KBM-7 (cell line): ENCODE measurements around the gene OR13A1.
"Not testable (repeated sequence)": the region's sequence is repeated elsewhere in the genome, so short reads cannot be mapped to it uniquely, and the experiment has no call there.

Experiments used
- DNase-seq: peaks from one replicate; pipeline ENCODE4 v3.0.0-alpha.2; 2015
- in situ Hi-C: fragments of 300-500 bp; cut with MboI; formaldehyde crosslinking; loops from 2 replicates; pipeline ENCODE4 v1.14.3; 2020; ENCODE audit warnings: low sequenced_read_pairs, low pct_unique_long_range_greater_than_20kb, mixed read lengths

Gene OR13A1

DNA sequence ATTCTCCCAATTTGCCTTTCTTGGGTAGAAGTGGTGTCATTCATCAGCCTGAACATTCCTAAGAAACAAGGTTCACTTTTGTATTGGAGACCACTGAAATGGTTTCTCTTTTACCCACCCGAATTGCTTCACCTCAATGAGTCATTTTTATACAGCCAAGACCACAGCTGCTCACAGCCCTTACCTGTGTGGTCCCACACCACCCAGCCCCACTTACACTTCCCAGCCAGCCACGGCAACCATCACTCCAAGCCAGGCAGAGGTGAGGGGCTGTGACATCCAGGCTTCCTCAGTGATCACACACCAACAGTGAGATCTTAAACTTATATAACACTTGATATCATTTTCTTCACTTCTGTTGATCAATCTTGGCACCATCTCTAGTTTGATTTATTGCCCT, 20.7 kb downstream of the OR13A1 start:
- no peak for DNase-seq
- in situ Hi-C loops: no loop called here

DNA sequence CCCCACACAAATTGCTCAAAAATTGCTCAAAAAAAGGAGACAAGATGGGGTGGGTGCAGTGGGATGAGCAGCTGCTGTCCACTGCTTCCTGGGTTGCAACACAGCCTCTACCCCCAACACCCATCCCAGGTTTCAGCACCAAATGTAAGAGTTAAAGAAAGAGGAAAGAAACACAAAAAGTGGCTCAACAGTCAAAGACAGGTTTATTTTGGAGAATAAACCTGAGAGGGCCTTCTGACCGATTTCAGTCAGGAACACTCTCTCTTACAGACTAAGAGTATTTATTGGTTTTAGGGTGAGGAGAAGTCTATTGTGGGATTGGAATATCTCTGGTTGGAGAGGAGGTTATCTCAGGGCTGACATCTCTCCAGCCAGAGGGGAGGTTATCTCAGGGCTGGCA, 28.4 kb downstream of the OR13A1 start:
- in situ Hi-C loops: no loop called here

DNA sequence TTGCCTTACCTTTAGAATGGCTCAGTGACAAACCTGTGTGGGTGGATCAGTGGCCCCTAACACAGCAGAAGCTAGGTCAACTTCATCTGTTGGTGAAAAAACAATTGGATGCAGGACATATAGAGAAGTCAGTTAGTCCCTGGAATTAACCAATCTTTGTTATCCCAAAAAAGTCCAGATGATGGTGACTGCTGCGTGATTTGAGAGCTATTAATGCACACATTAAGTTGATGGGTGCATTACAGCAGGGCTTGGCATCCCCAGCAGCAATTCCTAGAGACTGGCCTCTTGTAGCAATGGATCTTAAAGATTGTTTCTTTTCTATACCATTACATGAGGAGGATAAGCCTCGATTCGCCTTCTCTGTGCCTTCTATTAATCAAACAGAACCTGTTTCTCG, 33.3 kb downstream of the OR13A1 start:
- DNase-seq: no peak
- in situ Hi-C loops: no loop called here

More for the DNA sequence above, 28.4 kb downstream of the OR13A1 start:
- no peak for DNase-seq

DNA sequence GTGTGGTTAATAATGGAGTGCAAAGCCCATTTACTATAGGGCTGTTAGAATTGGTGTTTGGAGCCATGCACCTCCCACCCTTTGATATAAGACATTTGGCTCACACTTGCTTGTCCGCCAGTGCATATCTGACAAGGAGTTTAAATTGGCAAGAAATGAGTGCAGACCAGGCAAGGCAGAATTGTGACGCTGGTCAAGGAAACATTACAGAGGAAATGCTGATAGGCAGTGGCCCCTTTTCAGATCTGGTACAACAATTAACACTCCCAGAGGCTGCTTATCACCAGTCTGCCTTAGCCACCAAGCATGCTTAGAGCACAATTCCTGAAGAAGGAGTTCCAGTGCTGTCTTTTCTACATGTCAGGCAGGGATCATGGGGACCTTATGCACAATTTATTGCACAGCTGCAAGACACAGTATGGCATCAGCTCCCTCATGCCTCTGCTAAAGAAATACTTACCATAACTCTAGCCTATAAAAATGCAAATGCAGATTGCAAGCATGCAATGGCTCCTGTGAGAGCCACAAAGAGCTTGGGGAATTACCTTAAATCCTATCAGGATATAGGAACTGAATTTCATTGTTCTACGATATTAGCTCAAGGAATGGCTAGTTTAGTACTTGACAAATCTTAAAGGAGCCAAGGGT, 35.2 kb downstream of the OR13A1 start:
- DNase-seq: no peak
- in situ Hi-C loops: no loop called here

DNA sequence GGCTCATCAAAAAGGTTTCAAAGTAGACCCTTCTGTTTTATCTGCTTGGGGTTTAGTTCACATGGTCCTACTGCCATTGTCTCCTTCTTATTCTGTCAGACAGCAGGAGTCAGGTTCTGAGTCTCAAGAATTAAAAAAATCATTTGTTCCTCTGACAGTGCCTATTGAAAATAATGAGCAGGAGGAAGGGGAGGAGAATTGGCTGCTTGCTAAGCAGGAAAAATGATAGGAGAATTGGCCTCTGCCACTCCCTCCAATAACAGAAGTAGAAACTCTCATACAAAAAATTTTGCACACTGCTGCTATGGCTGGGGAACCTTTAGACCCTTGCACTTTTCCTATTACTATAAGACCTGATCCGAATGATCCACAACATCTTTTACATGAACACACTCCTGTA, 35.7 kb downstream of the OR13A1 start:
- no peak for DNase-seq
- in situ Hi-C loops: no loop called here

DNA sequence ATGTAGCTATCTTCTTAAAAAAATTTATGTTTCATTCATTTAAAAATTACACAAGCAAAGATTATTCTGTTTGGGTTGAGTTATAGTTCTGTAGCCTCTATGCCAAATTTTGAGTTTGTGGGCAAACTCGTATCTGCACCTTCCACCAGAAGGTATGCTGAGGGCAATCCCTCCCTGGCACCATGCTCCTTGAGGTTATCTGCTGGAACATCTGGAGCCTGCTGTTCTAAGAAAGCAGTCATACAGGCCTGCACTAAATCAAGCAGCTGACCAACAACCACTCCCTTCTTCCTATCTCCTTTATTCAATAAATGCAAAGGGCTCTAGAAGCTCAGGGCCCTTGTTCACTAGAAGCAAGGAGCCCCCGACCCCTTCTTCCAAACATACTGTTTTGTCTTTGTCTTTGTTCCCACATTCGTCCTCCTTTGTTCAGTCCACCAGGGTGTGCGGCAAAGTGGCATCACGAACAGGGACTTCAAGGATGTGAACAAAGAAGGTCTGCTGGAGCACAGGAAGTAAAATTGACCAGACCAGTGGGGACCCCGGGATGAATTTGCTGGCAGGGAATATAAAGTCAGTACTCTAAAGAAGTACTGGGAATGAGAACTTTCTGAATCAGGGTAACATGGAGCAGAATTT, 36.4 kb downstream of the OR13A1 start:
- DNase-seq: no peak
- in situ Hi-C loops: no loop called here

DNA sequence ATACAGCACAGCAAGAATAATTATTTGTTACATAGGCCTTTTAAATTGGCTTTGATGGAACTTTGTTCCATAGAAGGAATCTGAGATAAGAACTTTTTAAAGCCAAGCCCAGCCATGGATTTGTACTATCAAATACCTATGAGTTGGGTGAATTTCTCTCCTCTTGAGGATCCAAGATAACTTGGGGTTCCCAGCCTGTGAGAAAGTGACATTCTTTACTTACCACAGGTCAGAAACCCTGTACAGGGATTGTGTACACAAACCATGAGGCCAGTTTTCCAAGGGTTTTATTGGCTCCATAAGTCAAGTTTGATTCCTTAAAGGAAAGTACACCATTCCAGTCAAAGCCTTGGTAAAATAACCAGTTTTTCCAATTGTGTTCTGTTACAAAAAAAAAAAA, 39.3 kb downstream of the OR13A1 start:
- DNase-seq, in situ Hi-C loops: not testable (repeated sequence)

DNA sequence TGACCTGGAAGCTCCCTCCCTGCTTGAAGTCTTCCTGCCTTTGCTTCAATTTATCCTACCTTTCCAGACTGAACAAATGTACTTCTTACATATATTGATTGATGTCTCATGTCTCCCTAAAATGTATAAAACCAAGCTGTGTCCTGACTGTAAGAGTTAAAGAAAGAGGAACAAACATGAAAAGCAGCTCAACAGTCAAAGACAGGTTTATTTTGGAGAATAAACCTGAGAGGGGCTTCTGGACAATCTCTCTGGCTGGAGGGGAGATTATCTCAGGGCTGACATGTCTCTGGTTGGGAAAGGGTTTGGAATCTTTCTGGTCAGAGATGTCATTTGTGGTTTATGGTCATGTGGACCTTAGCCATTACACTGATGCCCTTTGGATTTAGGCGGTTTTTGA, 41.0 kb downstream of the OR13A1 start:
- DNase-seq: no peak
- in situ Hi-C loops: loop anchor here (25.0 kb wide), 1 partner anchor 163 kb away; no protein-coding TSS in a partner anchor

DNA sequence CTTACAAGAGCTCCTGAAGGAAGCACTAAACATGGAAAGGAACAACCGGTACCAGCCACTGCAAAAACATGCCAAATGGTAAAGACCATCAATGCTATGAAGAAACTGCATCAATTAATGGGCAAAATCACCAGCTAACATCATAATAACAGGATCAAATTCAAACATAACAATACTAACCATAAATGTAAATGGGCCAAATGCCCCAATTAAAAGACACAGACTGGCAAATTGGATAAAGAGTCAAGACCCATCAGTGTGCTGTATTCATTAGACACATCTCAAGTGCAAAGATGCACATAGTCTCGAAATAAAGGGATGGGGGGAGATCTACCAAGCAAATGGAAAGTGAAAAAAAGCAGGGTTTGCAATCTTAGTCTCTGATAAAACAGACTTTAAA, 47.6 kb downstream of the OR13A1 start:
- in situ Hi-C loops: loop anchor here (25.0 kb wide), 1 partner anchor 170 kb away; no protein-coding TSS in a partner anchor
- DNase-seq: not testable (repeated sequence)

DNA sequence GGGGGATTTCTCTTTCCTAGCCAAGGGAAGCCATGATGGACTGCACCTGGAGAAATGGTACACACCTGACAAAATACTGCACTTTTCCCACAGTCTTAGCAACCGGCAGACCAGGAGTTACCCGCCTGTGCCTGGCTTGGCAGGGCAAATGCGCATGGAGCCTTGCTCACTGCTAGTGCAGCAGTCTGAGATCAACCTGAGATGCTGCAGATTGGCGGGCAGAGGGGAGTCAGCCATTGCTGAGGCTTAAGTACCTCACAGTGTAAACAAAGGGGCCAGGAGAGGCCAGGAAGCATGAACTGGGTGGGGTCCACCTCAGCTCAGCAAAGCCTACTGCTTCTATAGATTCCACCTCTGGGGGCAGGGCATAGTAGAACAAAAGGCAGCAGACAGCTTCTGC, 49.4 kb downstream of the OR13A1 start:
- no peak for DNase-seq

DNA sequence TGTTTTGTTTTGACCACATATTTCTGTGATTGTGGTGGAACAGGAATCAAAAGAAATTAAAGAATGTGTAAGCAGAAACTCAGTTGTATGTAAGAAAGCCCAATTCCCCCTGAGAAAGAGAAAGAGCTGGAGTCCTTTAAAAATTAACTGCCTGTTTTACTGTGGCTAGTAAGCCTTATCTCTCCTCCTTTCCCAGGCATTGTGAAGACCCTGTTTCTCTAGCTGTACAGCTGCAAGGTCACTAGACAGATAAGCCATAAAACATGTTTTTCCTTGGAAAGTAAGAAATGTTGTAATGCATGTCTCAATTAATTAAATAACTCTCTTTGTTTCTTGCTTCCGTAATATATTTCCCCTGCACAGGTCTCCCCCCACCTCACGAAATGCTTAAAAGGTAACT, 53.5 kb downstream of the OR13A1 start:
- no peak for DNase-seq
- in situ Hi-C loops: loop anchor here (25.0 kb wide), 1 partner anchor 175 kb away; no protein-coding TSS in a partner anchor

More for the DNA sequence above, 49.4 kb downstream of the OR13A1 start:
- in situ Hi-C loops: loop anchor here (25.0 kb wide), 1 partner anchor 171 kb away; no protein-coding TSS in a partner anchor

DNA sequence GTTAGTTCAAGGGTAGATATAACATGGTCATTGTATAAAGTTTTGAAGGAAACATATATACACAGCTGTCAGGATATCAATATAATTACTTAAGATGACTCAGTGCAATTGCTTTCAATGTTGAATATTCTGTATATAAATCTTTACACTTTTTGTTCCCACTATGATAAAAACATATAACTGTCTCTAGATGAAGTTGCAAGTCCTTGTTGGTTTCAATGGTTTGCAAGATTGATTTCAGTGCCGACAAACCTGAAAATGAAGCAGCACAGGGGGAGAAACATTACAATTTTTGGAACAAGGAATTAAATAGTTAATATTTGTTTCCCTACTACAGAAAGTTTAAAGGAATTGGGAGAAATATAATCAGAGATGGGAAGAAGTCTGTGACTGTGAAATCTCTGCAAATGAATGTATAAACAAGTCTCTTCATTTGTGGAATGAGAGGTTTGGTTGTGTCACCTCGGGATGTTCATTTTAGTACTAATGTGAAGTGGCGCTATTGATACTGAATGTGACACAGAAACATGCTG, 54.1 kb downstream of the OR13A1 start:
- in situ Hi-C loops: loop anchor here (25.0 kb wide), 1 partner anchor 176 kb away; no protein-coding TSS in a partner anchor
- no peak for DNase-seq

DNA sequence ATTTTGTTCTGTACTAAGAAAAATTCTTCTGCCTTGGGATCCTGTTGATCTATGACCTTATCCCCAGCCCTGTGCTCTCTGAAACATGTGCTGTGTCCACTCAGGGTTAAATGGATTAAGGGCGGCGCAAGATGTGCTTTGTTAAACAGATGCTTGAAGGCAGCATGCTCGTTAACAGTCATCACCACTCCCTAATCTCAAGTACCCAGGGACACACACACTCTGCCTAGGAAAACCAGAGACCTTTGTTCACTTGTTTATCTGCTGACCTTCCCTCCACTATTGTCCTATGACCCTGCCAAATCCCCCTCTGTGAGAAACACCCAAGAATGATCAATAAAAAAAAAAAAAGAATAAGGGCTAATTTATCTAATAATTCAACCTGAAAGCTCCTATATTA, 54.8 kb downstream of the OR13A1 start:
- DNase-seq: not testable (repeated sequence)
- in situ Hi-C loops: loop anchor here (25.0 kb wide), 1 partner anchor 177 kb away; no protein-coding TSS in a partner anchor

DNA sequence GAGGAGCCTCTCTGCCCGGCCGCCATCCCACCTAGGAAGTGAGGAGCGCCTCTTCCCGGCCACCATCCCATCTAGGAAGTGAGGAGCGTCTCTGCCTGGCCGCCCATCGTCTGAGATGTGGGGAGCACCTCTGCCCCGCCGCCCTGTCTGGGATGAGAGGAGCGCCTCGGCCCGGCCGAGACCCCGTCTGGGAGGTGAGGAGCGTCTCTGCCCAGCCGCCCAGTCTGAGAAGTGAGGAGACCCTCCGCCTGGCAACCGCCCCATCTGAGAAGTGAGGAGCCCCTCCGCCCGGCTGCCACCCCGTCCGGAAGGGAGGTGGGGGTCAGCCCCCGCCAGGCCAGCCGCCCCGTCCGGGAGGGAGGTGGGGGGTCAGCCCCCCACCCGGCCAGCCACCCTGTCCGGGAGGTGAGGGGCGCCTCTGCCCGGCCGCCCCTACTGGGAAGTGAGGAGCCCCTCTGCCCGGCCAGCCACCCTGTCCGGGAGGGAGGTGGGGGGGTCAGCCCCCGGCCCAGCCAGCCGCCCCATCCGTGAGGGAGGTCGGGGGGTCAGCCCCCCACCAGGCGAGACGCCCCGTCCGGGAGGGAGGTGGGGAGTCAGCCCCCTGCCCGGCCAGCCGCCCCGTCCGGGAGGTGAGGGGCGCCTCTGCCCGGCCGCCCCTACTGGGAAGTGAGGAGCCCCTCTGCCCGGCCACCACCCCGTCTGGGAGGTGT, 55.5 kb downstream of the OR13A1 start:
- DNase-seq: not testable (repeated sequence)
- in situ Hi-C loops: loop anchor here (25.0 kb wide), 1 partner anchor 177 kb away; no protein-coding TSS in a partner anchor

DNA sequence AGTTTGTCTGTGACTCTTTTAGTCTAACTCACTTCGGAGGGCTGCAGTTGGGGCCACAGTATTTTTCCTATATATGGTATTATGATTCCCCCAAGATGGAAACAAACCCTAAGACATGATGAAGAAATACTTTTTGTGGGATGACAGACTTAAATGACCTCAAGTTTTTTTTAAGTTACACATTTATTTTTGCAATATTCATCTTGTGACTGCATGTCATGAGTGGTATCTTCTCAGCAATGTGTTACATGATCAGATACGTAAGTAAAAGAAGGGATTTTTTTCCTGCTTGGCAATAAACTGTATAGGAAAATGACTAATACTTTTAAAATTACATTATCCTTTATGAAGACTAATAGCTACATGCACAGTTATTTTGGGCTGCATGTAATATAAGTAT, 57.8 kb downstream of the OR13A1 start:
- in situ Hi-C loops: loop anchor here (25.0 kb wide), 1 partner anchor 180 kb away; no protein-coding TSS in a partner anchor
- no peak for DNase-seq

DNA sequence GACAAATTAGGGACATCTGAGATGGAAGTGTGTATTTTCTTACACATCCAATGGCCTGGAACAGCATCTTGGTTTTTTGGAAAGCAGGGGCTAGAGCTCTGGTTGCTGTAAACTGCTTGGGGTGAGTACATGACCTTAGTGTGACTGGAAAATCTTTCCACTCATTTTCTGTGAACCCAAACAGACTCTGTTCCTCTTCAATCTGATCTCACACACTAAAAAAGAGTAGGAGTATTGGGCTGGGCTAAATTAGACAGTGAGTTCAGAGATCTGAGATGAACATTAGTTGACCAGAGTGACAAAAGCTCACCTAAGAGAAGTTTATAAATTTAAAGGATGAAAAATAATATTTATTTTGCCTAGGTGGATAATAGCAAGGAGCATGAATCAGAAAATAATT, 59.2 kb downstream of the OR13A1 start:
- in situ Hi-C loops: loop anchor here (25.0 kb wide), 1 partner anchor 181 kb away; no protein-coding TSS in a partner anchor
- DNase-seq: no peak

DNA sequence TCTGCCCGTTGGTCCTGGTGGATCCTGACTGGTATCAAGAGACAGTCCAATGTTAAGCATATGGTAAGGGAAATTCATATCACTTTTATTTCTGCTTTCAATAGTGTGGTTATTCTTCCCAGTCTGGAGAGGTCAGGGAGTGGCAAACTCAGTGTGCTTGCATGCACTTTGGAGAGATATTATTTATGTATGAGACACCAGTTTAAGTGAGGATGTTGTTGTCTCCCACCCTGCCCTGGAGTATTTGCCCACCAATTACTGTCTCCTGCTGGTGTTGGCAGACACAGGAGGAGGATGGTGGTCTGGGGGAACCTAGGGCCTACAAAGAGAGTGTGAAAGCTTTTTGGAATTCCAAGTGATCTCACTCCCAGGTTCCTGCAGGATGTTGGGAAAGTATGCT, 59.7 kb downstream of the OR13A1 start:
- in situ Hi-C loops: loop anchor here (25.0 kb wide), 1 partner anchor 182 kb away; no protein-coding TSS in a partner anchor
- no peak for DNase-seq

DNA sequence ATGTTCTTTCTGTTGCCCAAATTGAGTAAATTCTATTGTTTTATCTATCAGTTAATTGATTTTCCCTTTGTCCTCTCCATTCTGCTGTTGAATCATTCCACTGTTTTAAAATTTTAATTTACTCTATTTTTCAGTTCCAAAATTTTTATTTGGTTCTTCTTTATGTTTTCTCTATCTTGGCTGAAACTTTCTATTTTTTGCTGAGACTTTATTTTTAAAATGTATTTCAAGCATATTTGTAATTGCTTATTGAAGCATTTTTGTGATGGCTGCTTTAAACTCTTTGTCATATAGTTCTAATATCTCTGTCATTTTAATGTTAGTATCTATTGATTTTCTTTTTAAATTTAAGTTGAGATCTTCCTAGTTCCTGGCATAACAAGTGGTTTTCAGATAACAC, 60.5 kb downstream of the OR13A1 start:
- no peak for DNase-seq
- in situ Hi-C loops: loop anchor here (25.0 kb wide), 1 partner anchor 182 kb away; no protein-coding TSS in a partner anchor

DNA sequence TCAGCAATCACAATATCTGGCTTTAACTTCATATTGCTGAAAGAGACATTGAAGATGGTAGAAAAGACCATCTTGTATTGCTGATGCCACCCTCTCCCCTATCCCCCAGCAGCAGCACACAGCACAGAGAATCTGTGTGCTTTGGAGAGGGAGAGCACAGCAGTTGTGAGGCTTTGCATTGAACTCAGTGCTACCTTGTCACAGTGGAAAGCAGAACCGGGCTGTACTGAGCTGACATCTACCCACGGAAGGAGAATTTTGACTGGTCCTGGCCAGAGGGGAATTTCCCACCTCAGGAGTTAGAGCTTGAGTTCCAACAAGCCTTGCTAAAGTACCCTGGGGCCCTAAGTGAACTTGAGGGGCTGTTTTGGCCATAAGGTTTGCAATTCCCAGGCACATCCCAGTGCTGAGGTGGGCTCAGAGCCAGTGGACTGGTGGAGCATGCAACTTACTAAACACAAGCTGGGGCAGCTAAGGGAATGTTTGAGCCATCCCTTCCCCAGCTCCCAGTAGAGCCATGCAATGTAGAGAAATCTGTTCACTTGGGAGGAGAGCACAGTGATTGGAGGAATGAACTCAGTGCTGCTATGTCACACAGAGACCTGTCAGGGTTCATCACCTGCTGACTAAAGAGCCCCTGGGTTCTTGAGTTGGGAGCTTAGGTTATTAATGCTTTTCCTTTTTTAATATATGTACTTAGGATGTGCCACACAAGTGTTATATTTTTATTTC, 62.1 kb downstream of the OR13A1 start:
- no peak for DNase-seq
- in situ Hi-C loops: loop anchor here (25.0 kb wide), 1 partner anchor 184 kb away; no protein-coding TSS in a partner anchor
